Measurements from ENCODE around the gene TRAF3.

Gene TRAF3

GRCh38 chr14:102817942-102818940 is 41.0 kb downstream of the TRAF3 start:
- H3K4me3 ChIP-seq (ENCODE audit: low read depth, low read length), result peak overlapping the region; percentile 47
- TF ChIP-seq CTCF (IDR thresholded peaks at IDR 0.05; ENCODE audit: insufficient read depth, low read depth, low read length, missing control alignments), result no peak
- peak; percentile 80 for DNase-seq (ENCODE audit: low read depth)

GRCh38 chr14:102819176-102819628 is 42.0 kb downstream of the TRAF3 start:
- peak overlapping the region; percentile 47 for H3K4me3 ChIP-seq (ENCODE audit: low read depth, low read length)
- DNase-seq (ENCODE audit: low read depth), result peak; percentile 96
- no peak for TF ChIP-seq CTCF (IDR thresholded peaks at IDR 0.05; ENCODE audit: insufficient read depth, low read depth, low read length, missing control alignments)

DNA sequence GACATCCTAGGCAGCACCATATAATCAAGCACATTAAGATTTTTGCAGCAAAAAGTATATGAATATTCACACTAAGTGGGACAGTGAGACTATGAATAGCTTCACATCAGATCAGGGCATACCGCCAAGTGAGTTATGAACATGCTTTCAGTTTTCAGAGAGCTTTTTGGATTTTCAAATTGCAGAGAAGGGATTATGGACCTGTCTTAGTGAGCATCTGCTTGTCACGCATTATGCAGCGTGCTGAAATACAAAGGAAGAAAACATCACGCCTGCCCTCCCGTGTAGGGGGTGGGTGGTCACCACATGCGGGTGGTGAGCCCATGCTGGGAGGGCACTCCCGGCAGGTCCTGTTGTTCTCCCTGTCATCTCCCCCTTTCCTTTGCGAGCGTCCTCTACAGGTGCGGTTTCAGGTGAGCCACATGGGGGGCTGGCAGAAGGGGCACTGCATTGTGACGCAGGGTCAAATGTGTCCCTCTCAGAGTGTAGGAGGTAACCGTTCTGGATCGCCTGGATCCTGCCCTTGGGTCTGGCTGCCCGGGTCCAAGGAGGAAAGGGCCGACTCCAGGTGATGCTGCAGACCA is 42.6 kb downstream of the TRAF3 start:
- DNase-seq (ENCODE audit: low read depth), result peak; percentile 79
- H3K4me3 ChIP-seq (ENCODE audit: low read depth, low read length), result peak overlapping the region; percentile 47
- TF ChIP-seq CTCF (IDR thresholded peaks at IDR 0.05; ENCODE audit: insufficient read depth, low read depth, low read length, missing control alignments), result no peak

GRCh38 chr14:102821252-102821651 is 44.0 kb downstream of the TRAF3 start:
- DNase-seq (ENCODE audit: low read depth), result peak; percentile 65
- peak overlapping the region; percentile 52 for H3K4me3 ChIP-seq (ENCODE audit: low read depth, low read length)
- no peak for TF ChIP-seq CTCF (IDR thresholded peaks at IDR 0.05; ENCODE audit: insufficient read depth, low read depth, low read length, missing control alignments)

DNA sequence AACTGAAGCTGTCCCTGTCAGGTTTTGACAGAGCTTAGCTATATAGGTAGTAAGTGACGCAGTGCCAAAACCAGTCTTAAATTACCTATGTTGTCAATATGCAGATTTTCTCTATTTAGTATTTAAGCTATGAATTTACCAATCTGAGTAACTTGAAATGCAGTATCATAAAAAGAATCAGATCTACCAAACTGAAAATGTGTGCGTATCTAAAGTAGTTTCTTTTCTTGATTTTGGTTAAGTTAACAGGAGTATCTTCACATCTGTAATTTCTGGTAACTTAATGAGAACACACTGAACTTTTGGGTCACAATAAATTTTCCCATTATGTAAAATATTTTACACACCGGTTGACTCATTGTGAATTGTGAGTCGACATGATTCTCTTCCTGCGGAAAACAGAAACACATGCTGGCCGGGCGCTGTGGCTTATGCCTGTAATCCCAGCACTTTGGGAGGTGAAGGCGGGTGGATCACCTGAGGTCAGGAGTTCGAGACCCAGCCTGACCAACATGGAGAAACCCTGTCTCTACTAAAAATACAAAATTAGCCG is 45.1 kb downstream of the TRAF3 start:
- TF ChIP-seq CTCF (IDR thresholded peaks at IDR 0.05; ENCODE audit: insufficient read depth, low read depth, low read length, missing control alignments), result no peak
- DNase-seq (ENCODE audit: low read depth), result peak; percentile 72
- H3K4me3 ChIP-seq (ENCODE audit: low read depth, low read length), result peak overlapping the region; percentile 52

GRCh38 chr14:102822887-102823286 is 45.6 kb downstream of the TRAF3 start:
- peak; percentile 46 for DNase-seq (ENCODE audit: low read depth)

GRCh38 chr14:102823546-102823945 is 46.3 kb downstream of the TRAF3 start:
- no peak for TF ChIP-seq CTCF (IDR thresholded peaks at IDR 0.05; ENCODE audit: insufficient read depth, low read depth, low read length, missing control alignments)
- H3K4me3 ChIP-seq (ENCODE audit: low read depth, low read length), result peak overlapping the region; percentile 45
- no peak for DNase-seq (ENCODE audit: low read depth)

More at GRCh38 chr14:102822887-102823286, 45.6 kb downstream of the TRAF3 start:
- peak overlapping the region; percentile 45 for H3K4me3 ChIP-seq (ENCODE audit: low read depth, low read length)
